ENCODE results near the gene CES4A.
A peak's percentile ranks its signal among the peaks of the same experiment; 100 is the strongest.

The CES4A gene

DNA sequence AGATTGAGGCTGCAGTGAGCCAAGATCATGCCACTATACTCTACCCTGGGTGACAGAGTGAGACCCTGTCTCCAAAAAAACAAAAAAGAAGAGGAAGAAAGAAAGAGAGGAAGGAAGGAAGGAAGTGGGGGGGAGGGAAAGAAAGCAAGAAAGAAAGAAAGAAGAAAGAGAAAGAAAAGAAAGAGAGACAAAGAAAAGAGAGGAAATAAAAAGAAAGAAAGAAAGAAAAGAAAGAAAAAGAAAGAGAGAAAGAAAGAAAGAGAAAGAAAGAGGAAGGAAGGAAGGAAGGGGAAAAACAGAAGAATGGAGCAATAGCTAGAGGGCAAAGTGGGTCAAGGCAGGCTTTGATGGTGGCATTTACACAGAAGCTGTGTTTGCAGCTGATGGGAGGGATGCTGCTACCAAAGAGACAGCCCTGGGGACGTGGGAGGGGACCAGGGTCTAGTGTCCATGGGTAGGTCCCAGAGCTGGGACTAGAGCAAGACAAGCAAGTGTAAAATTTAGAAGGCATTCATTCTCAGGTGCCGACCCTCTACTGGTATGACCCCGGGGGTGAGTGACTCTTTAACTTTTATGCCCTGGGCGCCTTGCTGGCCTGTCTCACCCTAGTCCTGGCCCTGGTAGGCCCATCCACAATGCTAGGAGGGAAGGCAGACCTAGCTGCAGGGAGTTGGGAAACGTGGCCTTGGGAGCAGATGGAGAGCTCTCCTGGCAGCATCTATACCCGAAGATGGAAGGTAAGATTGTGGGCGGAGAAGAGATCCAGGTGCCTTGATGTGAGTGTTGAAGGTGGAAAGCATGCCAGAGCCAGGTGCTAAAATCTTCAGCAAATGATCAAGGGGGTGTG, 29.3 kb upstream of the CES4A start:
- TF ChIP-seq, protein P1, sequence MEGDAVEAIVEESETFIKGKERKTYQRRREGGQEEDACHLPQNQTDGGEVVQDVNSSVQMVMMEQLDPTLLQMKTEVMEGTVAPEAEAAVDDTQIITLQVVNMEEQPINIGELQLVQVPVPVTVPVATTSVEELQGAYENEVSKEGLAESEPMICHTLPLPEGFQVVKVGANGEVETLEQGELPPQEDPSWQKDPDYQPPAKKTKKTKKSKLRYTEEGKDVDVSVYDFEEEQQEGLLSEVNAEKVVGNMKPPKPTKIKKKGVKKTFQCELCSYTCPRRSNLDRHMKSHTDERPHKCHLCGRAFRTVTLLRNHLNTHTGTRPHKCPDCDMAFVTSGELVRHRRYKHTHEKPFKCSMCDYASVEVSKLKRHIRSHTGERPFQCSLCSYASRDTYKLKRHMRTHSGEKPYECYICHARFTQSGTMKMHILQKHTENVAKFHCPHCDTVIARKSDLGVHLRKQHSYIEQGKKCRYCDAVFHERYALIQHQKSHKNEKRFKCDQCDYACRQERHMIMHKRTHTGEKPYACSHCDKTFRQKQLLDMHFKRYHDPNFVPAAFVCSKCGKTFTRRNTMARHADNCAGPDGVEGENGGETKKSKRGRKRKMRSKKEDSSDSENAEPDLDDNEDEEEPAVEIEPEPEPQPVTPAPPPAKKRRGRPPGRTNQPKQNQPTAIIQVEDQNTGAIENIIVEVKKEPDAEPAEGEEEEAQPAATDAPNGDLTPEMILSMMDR (conservative IDR thresholded peaks at IDR 0.05; ENCODE audit: low read length) = no peak
- DNase-seq (ENCODE audit: low read depth) = no peak
- no peak overlapping the region for H3K4me3 ChIP-seq (ENCODE audit: low read length)

DNA sequence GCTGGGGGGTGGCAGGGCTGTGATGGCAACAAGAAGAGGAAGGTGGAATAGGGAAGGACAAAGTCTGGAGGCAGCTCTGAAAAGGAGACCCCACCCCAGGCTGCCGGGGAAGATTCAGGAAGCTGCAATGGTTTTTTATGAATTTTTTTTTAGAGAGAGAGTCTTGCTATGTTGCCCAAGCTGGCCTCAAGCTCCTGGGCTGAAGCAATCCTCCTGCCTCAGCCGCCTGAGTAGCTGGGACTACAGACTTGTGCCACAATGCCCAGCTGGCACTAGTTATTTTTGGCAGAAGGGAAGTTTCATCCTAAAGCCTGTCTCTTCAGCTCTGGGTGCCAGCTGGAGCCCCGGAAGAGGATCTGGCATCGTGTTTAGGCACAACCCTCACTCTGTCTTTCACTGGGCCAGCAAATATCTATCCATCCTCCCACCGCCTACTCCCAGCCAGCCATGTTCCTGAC, 28.7 kb upstream of the CES4A start:
- TF ChIP-seq, protein P1 (conservative IDR thresholded peaks at IDR 0.05; ENCODE audit: low read length) = no peak
- DNase-seq (ENCODE audit: low read depth) = no peak
- H3K4me3 ChIP-seq (ENCODE audit: low read length) = no peak overlapping the region

DNA sequence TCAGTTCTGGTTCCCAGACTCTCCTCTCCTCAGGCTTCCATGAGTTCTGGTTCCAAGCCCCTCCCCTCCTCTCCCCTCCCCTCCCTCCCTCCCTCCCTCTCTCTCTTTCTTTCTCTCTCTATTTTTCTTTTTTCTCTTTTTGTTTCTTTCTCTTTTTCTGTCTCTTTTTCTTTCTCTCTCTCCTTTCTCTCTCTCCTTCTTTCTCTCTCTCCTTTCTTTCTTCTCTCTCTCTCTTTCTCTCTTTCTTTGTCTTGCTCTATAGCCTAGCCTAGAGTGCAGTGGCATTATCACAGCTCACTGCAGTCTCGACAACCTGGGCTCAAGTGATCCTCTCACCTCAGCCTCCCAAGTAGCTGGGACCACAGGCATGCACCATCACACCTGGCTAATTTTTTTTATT, 28.1 kb upstream of the CES4A start:
- TF ChIP-seq, protein P1 (conservative IDR thresholded peaks at IDR 0.05; ENCODE audit: low read length) = no peak
- DNase-seq (ENCODE audit: low read depth) = no peak
- H3K4me3 ChIP-seq (ENCODE audit: low read length) = no peak overlapping the region

DNA sequence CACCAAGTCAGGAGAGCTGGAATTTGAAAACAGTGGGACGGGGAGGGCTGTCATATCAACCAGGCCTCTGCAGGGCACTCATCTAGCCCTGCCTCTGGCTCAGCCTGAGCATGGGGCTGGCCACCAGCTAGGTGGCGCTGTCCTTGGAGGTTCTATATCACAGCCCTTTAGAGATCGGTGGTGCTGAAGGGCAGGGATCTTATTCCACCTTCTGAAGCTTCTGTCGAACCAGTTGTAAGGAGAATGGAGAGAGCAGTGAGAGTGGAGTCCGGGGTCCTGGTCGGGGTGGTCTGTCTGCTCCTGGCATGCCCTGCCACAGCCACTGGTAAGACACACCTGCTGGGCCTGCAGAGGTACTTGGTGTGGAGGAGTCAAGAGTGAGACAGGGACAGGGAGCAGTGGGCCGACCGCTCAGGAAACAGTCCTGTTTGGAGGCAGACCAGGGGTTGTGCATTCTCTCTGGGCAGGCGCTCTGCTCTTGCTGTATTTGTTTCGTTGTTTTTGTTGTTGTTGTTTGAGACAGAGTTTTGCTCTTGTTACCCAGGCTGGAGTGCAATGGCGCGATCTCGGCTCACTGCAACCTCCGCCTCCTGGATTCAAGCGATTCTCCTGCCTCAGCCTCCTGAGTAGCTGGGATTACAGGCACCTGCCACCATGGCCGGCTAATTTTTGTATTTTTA, 27.2 kb upstream of the CES4A start, which contains the start of gene CES3:
TSS of gene CES3 (plus strand) at position 202 of the 680 bp plus-strand sequence. CDS start at position 244, 42 bp downstream.
- DNase-seq (ENCODE audit: low read depth) = peak; percentile 60
- TF ChIP-seq, protein P1 (conservative IDR thresholded peaks at IDR 0.05; ENCODE audit: low read length) = peak; percentile 67
- H3K4me3 ChIP-seq (ENCODE audit: low read length) = no peak within 1 kb of the TSS

DNA sequence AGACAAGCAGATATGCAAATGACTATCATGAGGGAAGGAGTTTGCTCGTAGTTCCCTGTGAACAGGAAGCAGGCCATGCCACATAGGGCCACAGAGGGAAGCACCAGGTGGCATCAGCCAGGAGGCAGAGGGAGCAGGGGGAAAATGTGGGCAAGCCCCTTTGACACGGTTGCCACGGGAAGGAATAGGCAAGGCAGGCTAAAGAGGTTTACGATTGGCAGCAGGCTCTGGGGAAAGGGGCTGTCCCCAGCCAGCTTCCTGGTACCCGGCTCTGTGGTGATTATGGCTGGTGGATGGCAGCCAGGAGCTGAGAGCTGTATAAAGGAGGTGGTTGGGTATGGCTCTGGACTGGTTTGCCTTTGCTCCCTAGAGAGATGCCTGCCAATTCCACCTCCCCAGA, 26.5 kb upstream of the CES4A start:
- TF ChIP-seq, protein P1 (conservative IDR thresholded peaks at IDR 0.05; ENCODE audit: low read length) = no peak
- H3K4me3 ChIP-seq (ENCODE audit: low read length) = no peak overlapping the region
- no peak for DNase-seq (ENCODE audit: low read depth)

DNA sequence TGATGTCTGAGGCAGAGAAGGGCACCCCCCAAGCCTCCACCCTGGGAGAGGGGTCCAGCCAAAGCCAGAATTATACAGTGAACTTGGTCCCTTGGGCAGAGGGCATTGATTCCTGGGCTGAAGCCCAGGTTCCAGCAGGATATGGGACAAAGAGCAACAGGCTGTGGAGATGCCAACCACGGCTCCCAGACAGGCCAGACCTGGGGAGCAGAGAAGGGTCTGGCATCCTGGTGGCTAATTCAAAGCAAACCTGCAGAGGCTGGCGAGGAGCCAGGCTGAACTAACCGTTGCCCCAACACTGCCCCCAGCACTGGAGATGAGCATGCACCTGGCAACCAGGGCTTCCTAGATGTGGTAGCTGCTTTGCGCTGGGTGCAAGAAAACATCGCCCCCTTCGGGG, 24.3 kb upstream of the CES4A start:
- H3K4me3 ChIP-seq (ENCODE audit: low read length) = no peak overlapping the region
- no peak for DNase-seq (ENCODE audit: low read depth)
- TF ChIP-seq, protein P1 (conservative IDR thresholded peaks at IDR 0.05; ENCODE audit: low read length) = no peak

Data from AG10803 (cell line).